Smooth muscle cell of the brain vasculature (primary cell): ENCODE results near the gene GLP1R.

ENCODE experiments used
- DNase-seq: peaks from one replicate; pipeline ENCODE4 v3.0.0-alpha.2; 2012; ENCODE audit warnings: low read depth, low spot score

The GLP1R gene

GRCh38 chr6:39044181-39044580 lies 4.4 kb upstream of the GLP1R start:
- DNase-seq = no peak

- DNase-seq = no peak
Observed at GRCh38 chr6:39047434-39048327, 900 bp upstream of the GLP1R start.

- no peak for DNase-seq
Observed at GRCh38 chr6:39049575-39050283, 1.1 kb downstream of the GLP1R start.

GRCh38 chr6:39050453-39051112 lies 2.0 kb downstream of the GLP1R start:
- no peak for DNase-seq

GRCh38 chr6:39051399-39052122 lies 3.0 kb downstream of the GLP1R start:
- DNase-seq = no peak

GRCh38 chr6:39053016-39053624 lies 4.5 kb downstream of the GLP1R start:
- DNase-seq = no peak

GRCh38 chr6:39053854-39054576 lies 5.4 kb downstream of the GLP1R start:
- DNase-seq = no peak

GRCh38 chr6:39054577-39055142 lies 6.1 kb downstream of the GLP1R start:
- DNase-seq = no peak

GRCh38 chr6:39055661-39056060 lies 7.1 kb downstream of the GLP1R start:
- DNase-seq = no peak

GRCh38 chr6:39056191-39056590 lies 7.6 kb downstream of the GLP1R start:
- no peak for DNase-seq

- DNase-seq = no peak
Observed at GRCh38 chr6:39056681-39057080, 8.1 kb downstream of the GLP1R start.

GRCh38 chr6:39057251-39058155 lies 8.9 kb downstream of the GLP1R start:
- DNase-seq = no peak

GRCh38 chr6:39058471-39059147 lies 10.0 kb downstream of the GLP1R start:
- DNase-seq = no peak

GRCh38 chr6:39059496-39060310 lies 11.1 kb downstream of the GLP1R start:
- no peak for DNase-seq

- no peak for DNase-seq
Observed at GRCh38 chr6:39060467-39061160, 12.0 kb downstream of the GLP1R start.

GRCh38 chr6:39061182-39061581 lies 12.6 kb downstream of the GLP1R start:
- no peak for DNase-seq

- DNase-seq = no peak
Observed at GRCh38 chr6:39061588-39061987, 13.0 kb downstream of the GLP1R start.
